ENCODE measurements around the gene GID8.

GID8 gene

GRCh38 chr20:62902926-62903615 is 34.9 kb upstream of the GID8 start:
- DNase-seq (ENCODE audit: low read depth) = no peak

- no peak for DNase-seq (ENCODE audit: low read depth)
Measured at GRCh38 chr20:62905536-62906117, 32.3 kb upstream of the GID8 start.

- no peak for DNase-seq (ENCODE audit: low read depth)
Measured at GRCh38 chr20:62906209-62906608, 31.7 kb upstream of the GID8 start.

GRCh38 chr20:62906647-62907375 is 31.1 kb upstream of the GID8 start:
- DNase-seq (ENCODE audit: low read depth) = no peak

- DNase-seq (ENCODE audit: low read depth) = no peak
Measured at GRCh38 chr20:62907384-62908317, 30.3 kb upstream of the GID8 start.

GRCh38 chr20:62908971-62909791 is 28.8 kb upstream of the GID8 start:
- DNase-seq (ENCODE audit: low read depth) = no peak

GRCh38 chr20:62910217-62910766 is 27.7 kb upstream of the GID8 start:
- DNase-seq (ENCODE audit: low read depth) = no peak

GRCh38 chr20:62910777-62911497 is 27.0 kb upstream of the GID8 start:
- no peak for DNase-seq (ENCODE audit: low read depth)

- DNase-seq (ENCODE audit: low read depth) = no peak
Measured at GRCh38 chr20:62911701-62912280, 26.2 kb upstream of the GID8 start.

- DNase-seq (ENCODE audit: low read depth) = no peak
Measured at GRCh38 chr20:62913043-62913630, 24.8 kb upstream of the GID8 start.

- DNase-seq (ENCODE audit: low read depth) = no peak
Measured at GRCh38 chr20:62914436-62914835, 23.5 kb upstream of the GID8 start.

- DNase-seq (ENCODE audit: low read depth) = no peak
Measured at GRCh38 chr20:62914970-62915457, 22.9 kb upstream of the GID8 start.

GRCh38 chr20:62916703-62917476 is 21.1 kb upstream of the GID8 start:
- DNase-seq (ENCODE audit: low read depth) = no peak

- DNase-seq (ENCODE audit: low read depth) = no peak
Measured at GRCh38 chr20:62917720-62918119, 20.2 kb upstream of the GID8 start.

- no peak for DNase-seq (ENCODE audit: low read depth)
Measured at GRCh38 chr20:62918147-62918546, 19.8 kb upstream of the GID8 start.

- no peak for DNase-seq (ENCODE audit: low read depth)
Measured at GRCh38 chr20:62918831-62919230, 19.1 kb upstream of the GID8 start.

GRCh38 chr20:62920039-62920645 is 17.8 kb upstream of the GID8 start:
- no peak for DNase-seq (ENCODE audit: low read depth)

GRCh38 chr20:62921119-62921687 is 16.7 kb upstream of the GID8 start:
- no peak for DNase-seq (ENCODE audit: low read depth)
